IMR-90 (cell line): Measurements from ENCODE around the gene GLRA2. TPM values are rescaled to one million over a fixed set of nuclear protein-coding genes. Genes with fewer than 3 reads are reported as not detected.

Source experiments
- ATAC-seq: fragments of 200-7000 bp; cut with Tn5 transposase; 2 replicates; pipeline ENCODE4 v1.9.1; 2020; ENCODE audit warnings: low read depth, mild to moderate bottlenecking, moderate library complexity
- BruUV-seq: library from RNA; stranded (reverse); fragments of 400-500 nt; replicated peaks from 2 replicates; lab custom pipeline; 2021; lab: Mats Ljungman, UMichigan
- CTCF ChIA-PET: fragments of 300-600 bp; formaldehyde crosslinking; extraction: SDS; loops from one replicate; lab custom pipeline; 2021; ENCODE audit warnings: antibody characterized with exemption; lab: Yijun Ruan, JAX
- POLR2A ChIA-PET: fragments of 300-600 bp; sonication (Branson Sonifier 250); formaldehyde crosslinking; loops from one replicate; lab custom pipeline; 2022; ENCODE audit warnings: antibody characterized with exemption; ENCODE audit not compliant: unreplicated experiment; lab: Charles Lee
- DNase-seq: peaks from one replicate; pipeline ENCODE4 v3.0.0; 2013
- H2AFZ ChIP-seq: replicated peaks from 2 replicates; pipeline ENCODE3; 2013; ENCODE audit warnings: low read length, mild to moderate bottlenecking; ENCODE audit not compliant: poor library complexity
- H2AK5ac ChIP-seq: 2 replicates; pipeline ENCODE4 v1.6.1; 2013; ENCODE audit warnings: low read depth, low read length, inconsistent platforms
- H2AK9ac ChIP-seq: replicated peaks from 2 replicates; pipeline ENCODE3; 2013; ENCODE audit warnings: mild to moderate bottlenecking, low read depth, low read length, moderate library complexity; ENCODE audit not compliant: poor library complexity
- H2BK120ac ChIP-seq: 2 replicates; pipeline ENCODE4 v1.6.1; 2013; ENCODE audit warnings: low read depth, low read length, inconsistent platforms
- H2BK15ac ChIP-seq: 3 replicates; pipeline ENCODE4 v1.6.1; 2013; ENCODE audit warnings: low read depth, low read length, inconsistent platforms
- H2BK20ac ChIP-seq: 2 replicates; pipeline ENCODE4 v1.6.1; 2013; ENCODE audit warnings: low read depth, mild to moderate bottlenecking, inconsistent platforms, low read length, moderate library complexity
- H2BK5ac ChIP-seq: 2 replicates; pipeline ENCODE4 v1.6.1; 2013; ENCODE audit warnings: mild to moderate bottlenecking, low read depth, low read length, inconsistent platforms; ENCODE audit not compliant: poor library complexity, severe bottlenecking
- H3K14ac ChIP-seq: replicated peaks from 2 replicates; pipeline ENCODE4 v1.6.1; 2013; ENCODE audit warnings: low read depth, low read length, inconsistent platforms
- H3K18ac ChIP-seq: 2 replicates; pipeline ENCODE4 v1.6.1; 2013; ENCODE audit warnings: low read depth, low read length, control low read depth
- H3K23ac ChIP-seq: 2 replicates; pipeline ENCODE4 v1.6.1; 2013; ENCODE audit warnings: low read depth, low read length, inconsistent platforms
- H3K27ac ChIP-seq: 2 replicates; pipeline ENCODE4 v1.5.1; 2013; ENCODE audit warnings: mild to moderate bottlenecking, control low read depth, low read length; ENCODE audit not compliant: insufficient read depth
- H3K27me3 ChIP-seq: 2 replicates; pipeline ENCODE4 v1.6.1; 2013; ENCODE audit warnings: low read length; ENCODE audit not compliant: control insufficient read depth, insufficient read depth
- H3K36me3 ChIP-seq: 2 replicates; pipeline ENCODE4 v1.6.1; 2013; ENCODE audit warnings: low read length, mixed read lengths; ENCODE audit not compliant: control insufficient read depth, insufficient read depth
- H3K4ac ChIP-seq: 2 replicates; pipeline ENCODE4 v1.6.1; 2013; ENCODE audit warnings: low read depth, low read length, inconsistent platforms
- H3K4me1 ChIP-seq: 2 replicates; pipeline ENCODE4 v1.6.1; 2013; ENCODE audit warnings: low read length, mixed read lengths; ENCODE audit not compliant: control insufficient read depth, insufficient read depth
- H3K4me2 ChIP-seq: 2 replicates; pipeline ENCODE4 v1.6.1; 2013; ENCODE audit warnings: low read depth, mild to moderate bottlenecking, control low read depth, low read length, moderate library complexity
- H3K4me3 ChIP-seq: 2 replicates; pipeline ENCODE4 v1.5.1; 2013; ENCODE audit warnings: low read depth, mild to moderate bottlenecking, control low read depth, low read length, moderate library complexity; ENCODE audit not compliant: insufficient read depth
- H3K56ac ChIP-seq: 2 replicates; pipeline ENCODE4 v1.6.1; 2013; ENCODE audit warnings: low read length, inconsistent platforms; ENCODE audit not compliant: insufficient read depth; ENCODE audit errors: extremely low read depth
- H3K79me1 ChIP-seq, 2 experiments: 2 replicates each; pipeline ENCODE4 v1.6.1; 2013; ENCODE audit warnings: low read length in 2 of 2, inconsistent platforms in 1 of 2, low read depth in 1 of 2
- H3K9ac ChIP-seq: 2 replicates; pipeline ENCODE4 v1.6.1; 2013; ENCODE audit warnings: low read depth, low read length, control low read depth
- H3K9me1 ChIP-seq: 2 replicates; pipeline ENCODE4 v1.6.1; 2013; ENCODE audit warnings: low read length, inconsistent platforms; ENCODE audit not compliant: insufficient read depth
- H3K9me3 ChIP-seq: 2 replicates; pipeline ENCODE4 v1.6.1; 2013; ENCODE audit warnings: low read length; ENCODE audit not compliant: control insufficient read depth, insufficient read depth
- H4K20me1 ChIP-seq: 2 replicates; pipeline ENCODE4 v1.6.1; 2013; ENCODE audit warnings: low read length, inconsistent platforms; ENCODE audit not compliant: insufficient read depth
- H4K5ac ChIP-seq: 2 replicates; pipeline ENCODE4 v1.6.1; 2013; ENCODE audit warnings: mild to moderate bottlenecking, low read depth, low read length, control low read depth
- H4K8ac ChIP-seq, 2 experiments: 2 replicates each; pipeline ENCODE4 v1.6.1; 2013; ENCODE audit warnings: low read depth in 2 of 2, low read length in 2 of 2, control low read depth in 1 of 2, inconsistent platforms in 1 of 2
- H4K91ac ChIP-seq: 2 replicates; pipeline ENCODE4 v1.6.1; 2013; ENCODE audit warnings: low read depth, low read length, inconsistent platforms; ENCODE audit not compliant: insufficient read depth
- BHLHE40 ChIP-seq: fragments of 150-350 bp; IDR thresholded peaks from 2 replicates; pipeline ENCODE4 v1.6.1; 2016; ENCODE audit warnings: mild to moderate bottlenecking, low read depth, low read length
- CEBPB ChIP-seq: IDR thresholded peaks from 2 replicates; pipeline ENCODE4 v1.6.1; 2012; ENCODE audit warnings: low read depth, low read length, improper control_type of control experiment
- CHD1 ChIP-seq: IDR thresholded peaks from 2 replicates; pipeline ENCODE4 v1.6.1; 2012; ENCODE audit warnings: low read depth, low read length, improper control_type of control experiment
- CTCF ChIP-seq: conservative IDR thresholded peaks from 2 replicates; pipeline ENCODE4 v1.5.1; 2012; ENCODE audit warnings: mild to moderate bottlenecking, low read depth, low read length, improper control_type of control experiment
- ELK1 ChIP-seq: fragments of 150-350 bp; IDR thresholded peaks from 2 replicates; pipeline ENCODE4 v1.6.1; 2016; ENCODE audit warnings: low read depth, mild to moderate bottlenecking, low read length, moderate library complexity, borderline replicate concordance
- FOS ChIP-seq: fragments of 150-350 bp; IDR thresholded peaks from 2 replicates; pipeline ENCODE4 v1.6.1; 2016; ENCODE audit warnings: low read depth, low read length
- MAFK ChIP-seq: IDR thresholded peaks from 2 replicates; pipeline ENCODE4 v1.6.1; 2012; ENCODE audit warnings: low read depth, low read length, improper control_type of control experiment
- MAZ ChIP-seq: IDR thresholded peaks from 2 replicates; pipeline ENCODE4 v1.6.1; 2012; ENCODE audit warnings: low read depth, mild to moderate bottlenecking, low read length, improper control_type of control experiment, moderate library complexity, borderline replicate concordance
- MXI1 ChIP-seq: IDR thresholded peaks from 2 replicates; pipeline ENCODE4 v1.6.1; 2012; ENCODE audit warnings: low read depth, mild to moderate bottlenecking, low read length, moderate library complexity, borderline replicate concordance
- NFE2L2 ChIP-seq: fragments of 150-350 bp; IDR thresholded peaks from 2 replicates; pipeline ENCODE4 v1.6.1; 2016; ENCODE audit warnings: low read depth, mild to moderate bottlenecking, low read length
- POLR2A ChIP-seq: IDR thresholded peaks from 2 replicates; pipeline ENCODE4 v1.6.1; 2012; ENCODE audit warnings: mild to moderate bottlenecking, low read depth, low read length
- RAD21 ChIP-seq: IDR thresholded peaks from 2 replicates; pipeline ENCODE4 v1.6.1; 2012; ENCODE audit warnings: low read length, improper control_type of control experiment
- RCOR1 ChIP-seq: IDR thresholded peaks from 2 replicates; pipeline ENCODE4 v1.6.1; 2012; ENCODE audit warnings: mild to moderate bottlenecking, low read length, improper control_type of control experiment; ENCODE audit not compliant: insufficient replicate concordance
- RFX5 ChIP-seq: IDR thresholded peaks from 2 replicates; pipeline ENCODE4 v1.8.0; 2012; ENCODE audit warnings: low read depth, mild to moderate bottlenecking, low read length, moderate library complexity
- SMC3 ChIP-seq: fragments of 150-350 bp; IDR thresholded peaks from 2 replicates; pipeline ENCODE4 v1.6.1; 2016; ENCODE audit warnings: low read depth, mild to moderate bottlenecking, antibody characterized with exemption, low read length, moderate library complexity
- USF2 ChIP-seq: fragments of 150-350 bp; IDR thresholded peaks from 2 replicates; pipeline ENCODE4 v1.6.1; 2017; ENCODE audit warnings: mild to moderate bottlenecking, antibody characterized with exemption, low read length, low read depth
- WGBS, 2 experiments: methylation state at CpG; one replicate each; pipeline versions ENCODE4 v1.1.5 to v1.1.7; 2013; ENCODE audit warnings: missing lambda C conversion rate in 2 of 2; ENCODE audit not compliant: insufficient read length in 1 of 2; ENCODE audit errors: extremely low coverage in 2 of 2; 5-methylcytosine and 5-hydroxymethylcytosine counted together
- dilution Hi-C: fragments of 300-500 bp; cut with HindIII; formaldehyde crosslinking; loops from one replicate; pipeline ENCODE4 v1.14.3; 2018; ENCODE audit warnings: low sequenced_read_pairs; ENCODE audit not compliant: unreplicated experiment
- in situ Hi-C: fragments of 300-500 bp; cut with MboI; formaldehyde crosslinking; loops from 3 replicates; pipeline ENCODE4 v1.14.3; 2019; ENCODE audit warnings: low sequenced_read_pairs, inconsistent platforms, mixed read lengths
- intact Hi-C: fragments of 100-400 bp; cut with micrococcal nuclease; formaldehyde crosslinking; loops from 2 replicates; pipeline ENCODE4 v1.10.0; 2022
- polyA plus RNA-seq, 3 experiments: library from polyadenylated mRNA; depleted of rRNA; stranded (reverse); fragments of >200 nt; gene quantifications; 2 replicates each; pipeline ENCODE4 v1.2.3, GENCODE V29; 2012; ENCODE audit warnings: low replicate concordance in 1 of 3
- total RNA-seq: library from RNA; depleted of rRNA; stranded (reverse); fragments of >200 nt; gene quantifications from 2 replicates; pipeline ENCODE4 v1.2.3, GENCODE V29; 2012

Gene GLRA2
- total and polyA plus RNA-seq, 2 of the 4 experiments (the other 2 are of a cell fraction) = not detected

GRCh38 chrX:14675500-14675899, 146.2 kb downstream of the GLRA2 start:
- H3K9me3 ChIP-seq = no peaks in the 10 kb centered on the region
- H3K27me3 ChIP-seq = no peaks in the 10 kb centered on the region
- H2BK120ac ChIP-seq = no peak overlapping the region
- H2BK15ac ChIP-seq = no peak overlapping the region
- intact Hi-C loops = no loop called here
- peaks cover 2% of the 10 kb centered on the region for H3K4me1 ChIP-seq
- no peak overlapping the region for H3K18ac ChIP-seq
- in situ Hi-C loops = no loop called here
- no peaks in the 10 kb centered on the region for H3K9me1 ChIP-seq
- no peak overlapping the region for H3K23ac ChIP-seq
- no peak overlapping the region for H2BK5ac ChIP-seq
- TF ChIP-seq USF2 = no peak
- TF ChIP-seq RCOR1 = no peak
- TF ChIP-seq CTCF = no peak
- no peak for TF ChIP-seq MAZ
- no peak for TF ChIP-seq MAFK
- TF ChIP-seq ELK1 = no peak
- no peak for TF ChIP-seq FOS
- no peak for TF ChIP-seq CEBPB
- no peak for TF ChIP-seq RFX5
- no peak for TF ChIP-seq NFE2L2
- no peak for TF ChIP-seq CHD1
- TF ChIP-seq MXI1 = no peak
- no peak for TF ChIP-seq BHLHE40
- TF ChIP-seq RAD21 = no peak
- no peak for TF ChIP-seq SMC3
- no peak for TF ChIP-seq POLR2A
- dilution Hi-C loops = no loop called here
- H3K27ac ChIP-seq = no peak overlapping the region
- H3K56ac ChIP-seq = no peak overlapping the region
- POLR2A ChIA-PET = no interaction called here
- H3K4me3 ChIP-seq = no peak overlapping the region
- no CpG with 5 or more reads among the region's 1 CpG for WGBS, 2 experiments
- no peak overlapping the region for H4K91ac ChIP-seq
- no peak overlapping the region for H2AK5ac ChIP-seq
- H3K9ac ChIP-seq = no peak overlapping the region
- no peaks in the 10 kb centered on the region for H3K79me1 ChIP-seq
- no peak overlapping the region for H3K14ac ChIP-seq
- no peak overlapping the region for H3K4me2 ChIP-seq
- CTCF ChIA-PET = no interaction called here
- H3K4ac ChIP-seq = no peak overlapping the region
- no peak for ATAC-seq
- no peak overlapping the region for H2BK20ac ChIP-seq
- no peak overlapping the region for H4K5ac ChIP-seq
- no peak overlapping the region for H2AK9ac ChIP-seq
- H2AFZ ChIP-seq = no peak overlapping the region
- no peaks in the 10 kb centered on the region for H4K20me1 ChIP-seq
- H4K8ac ChIP-seq = no peak overlapping the region
- H3K36me3 ChIP-seq = no peaks in the 10 kb centered on the region
- no peak for DNase-seq
- no TSS peak for BruUV-seq
